Measurements from ENCODE around the gene CUZD1.

Gene CUZD1

DNA sequence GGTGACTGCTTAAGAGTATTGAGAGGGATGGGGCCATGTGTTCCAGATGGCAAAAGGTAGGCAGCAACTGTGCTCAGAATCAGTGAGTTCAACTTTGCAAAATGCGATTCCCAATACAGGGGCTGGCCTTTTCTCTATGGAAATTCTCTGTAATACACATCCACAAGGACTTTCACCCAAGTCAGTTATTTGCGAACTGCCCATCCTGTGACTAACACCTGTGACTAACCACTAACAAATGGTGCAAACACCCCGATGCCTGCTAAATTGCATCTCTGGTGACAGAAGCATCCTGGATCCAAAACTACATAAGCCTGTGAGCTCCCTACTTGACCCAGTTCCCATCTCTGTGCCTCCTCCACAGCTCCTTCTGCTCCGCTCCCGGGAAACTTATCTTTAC is 9.0 kb upstream of the CUZD1 start:
- DNase-seq, result no peak

DNA sequence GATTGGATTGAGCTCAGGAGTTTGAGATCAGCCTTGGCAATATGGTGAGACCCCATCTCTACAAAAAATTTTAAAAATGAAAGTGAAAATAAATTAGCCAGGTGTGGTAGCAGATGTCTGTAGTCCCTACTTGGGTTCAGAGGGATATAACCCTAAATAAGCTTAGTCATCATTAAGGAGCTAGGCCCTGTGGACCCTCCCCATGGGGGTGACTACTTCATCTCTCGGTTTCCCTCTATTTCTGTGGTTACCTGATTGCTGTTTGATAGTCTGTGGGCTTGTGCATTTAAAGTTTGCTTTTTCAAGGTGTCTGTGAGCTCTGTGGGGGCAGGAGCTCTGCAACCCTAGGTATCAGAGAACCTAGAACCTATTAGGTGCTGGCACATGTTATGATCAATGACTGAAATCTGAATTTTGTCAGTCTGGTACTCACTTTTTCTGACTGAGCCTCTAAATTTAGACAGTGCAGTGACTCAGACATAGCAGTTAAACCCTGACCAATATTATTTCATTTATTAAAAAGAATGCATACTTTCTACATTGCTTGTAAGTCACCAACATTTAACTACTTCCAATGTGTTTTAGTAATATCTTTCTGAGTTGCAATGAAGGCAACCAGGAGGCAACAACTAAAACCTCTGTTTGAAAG is 8.1 kb upstream of the CUZD1 start:
- DNase-seq, result no peak

DNA sequence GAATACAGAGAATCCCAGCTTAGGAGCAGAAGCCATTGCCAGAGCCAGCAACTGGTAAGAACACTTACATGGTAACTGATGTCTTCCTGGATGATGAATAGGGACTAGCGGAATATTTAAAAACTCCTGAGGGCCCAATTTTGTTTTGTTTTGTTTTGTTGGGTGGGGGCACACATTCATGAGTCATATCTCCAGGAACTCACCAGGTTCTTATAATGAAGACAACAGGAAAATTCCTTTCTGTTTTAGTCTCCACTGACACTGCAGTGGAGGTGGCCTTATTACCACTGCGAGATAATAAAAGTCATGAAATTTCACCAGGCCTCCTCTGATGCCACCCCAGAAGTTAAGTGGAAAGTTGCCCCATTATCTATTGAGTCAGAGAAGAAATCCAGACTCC is 6.6 kb upstream of the CUZD1 start:
- no peak for DNase-seq

DNA sequence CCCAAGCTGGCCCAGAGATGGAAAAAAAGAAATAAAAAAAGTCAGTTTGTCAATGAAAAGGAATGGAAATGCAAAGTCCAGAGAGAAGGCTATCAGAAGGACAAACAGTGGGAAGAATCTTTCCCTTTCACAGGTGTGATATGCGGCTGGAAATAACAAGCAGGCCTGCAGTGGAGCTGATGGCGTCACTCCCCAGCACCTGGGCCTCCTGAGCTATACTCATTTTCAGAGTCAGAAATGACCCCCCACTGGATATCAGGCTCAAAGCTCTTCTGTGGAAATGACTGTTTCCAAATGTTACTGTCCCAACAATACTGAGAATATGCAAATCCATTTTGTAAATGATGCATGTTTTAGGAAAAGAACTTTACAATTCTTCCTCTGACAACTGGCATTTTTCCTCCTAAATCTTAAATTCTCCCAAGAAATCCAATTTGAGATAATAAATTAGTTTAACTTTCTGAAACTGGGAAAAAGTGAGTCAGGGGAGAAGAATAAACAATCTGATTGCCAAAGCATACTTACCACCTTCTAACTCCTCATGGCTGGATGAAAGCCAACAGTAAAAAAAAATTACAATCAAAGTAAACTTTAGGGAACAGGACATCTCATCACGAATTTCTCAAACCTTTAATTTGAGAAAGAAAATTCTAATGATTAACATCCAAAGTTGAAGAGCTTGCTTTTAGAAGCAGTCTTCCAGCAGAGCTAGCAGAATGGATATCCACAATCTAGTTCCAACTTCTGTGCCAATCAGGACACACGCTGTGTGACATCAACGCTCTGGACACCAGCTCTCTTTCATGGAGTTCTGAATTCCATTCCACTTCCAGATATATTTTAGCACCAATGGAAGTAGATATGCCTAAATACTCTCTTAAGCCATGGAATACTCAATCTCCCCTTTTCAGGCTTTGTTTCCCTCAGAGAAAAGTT is 5.3 kb upstream of the CUZD1 start:
- no peak for DNase-seq

DNA sequence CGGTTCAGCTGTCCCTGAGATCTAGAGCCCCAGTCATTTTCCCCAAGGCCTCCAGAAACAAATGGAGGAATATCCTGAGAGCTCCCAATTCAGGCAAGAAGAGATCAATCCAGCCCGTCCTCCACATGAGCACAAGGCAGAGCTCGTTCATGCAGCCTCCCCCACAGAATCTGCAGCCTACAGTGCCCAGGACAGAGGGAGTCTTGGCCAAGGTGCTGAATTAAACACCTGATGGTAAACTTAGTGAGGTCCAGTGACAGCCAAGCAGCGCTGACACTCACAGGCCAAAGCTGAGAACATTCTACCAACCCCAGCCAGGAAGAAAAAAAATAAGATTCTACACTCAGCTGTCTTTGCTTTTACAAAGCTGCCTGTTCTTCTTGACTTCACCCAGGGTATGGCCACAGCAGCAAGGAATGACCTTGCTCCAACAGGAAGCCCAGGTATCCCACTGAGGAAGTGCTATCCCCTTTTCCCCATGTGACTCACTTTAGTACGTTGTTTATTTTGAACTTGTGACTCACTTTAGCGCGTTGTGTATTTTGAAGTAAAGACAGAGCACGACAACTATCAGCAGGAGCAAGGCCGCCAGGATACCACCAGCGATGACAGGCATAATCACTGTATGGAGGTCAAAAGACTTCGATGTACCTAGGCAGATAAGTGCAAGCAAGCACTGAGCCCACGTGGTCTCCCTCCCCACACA is 4.4 kb upstream of the CUZD1 start:
- no peak for DNase-seq

DNA sequence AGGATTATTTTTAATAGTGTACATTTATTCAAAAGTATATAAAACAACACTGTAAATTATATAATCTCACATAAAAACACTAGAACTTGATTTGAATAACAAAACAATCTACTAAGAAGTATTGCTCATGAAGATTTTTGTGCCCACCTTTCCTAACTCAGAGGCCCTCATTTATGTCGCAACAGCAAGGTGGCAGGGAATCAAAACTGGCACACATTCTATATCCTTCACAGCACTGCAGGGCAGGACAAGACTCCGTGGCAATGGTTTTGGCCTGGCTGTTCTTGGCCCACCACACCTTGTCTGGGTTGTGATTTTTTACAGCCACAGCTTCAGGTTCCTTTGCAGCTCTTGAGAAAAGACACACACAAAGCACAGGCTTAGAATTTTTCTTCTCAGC is 3.4 kb upstream of the CUZD1 start:
- DNase-seq, result no peak

DNA sequence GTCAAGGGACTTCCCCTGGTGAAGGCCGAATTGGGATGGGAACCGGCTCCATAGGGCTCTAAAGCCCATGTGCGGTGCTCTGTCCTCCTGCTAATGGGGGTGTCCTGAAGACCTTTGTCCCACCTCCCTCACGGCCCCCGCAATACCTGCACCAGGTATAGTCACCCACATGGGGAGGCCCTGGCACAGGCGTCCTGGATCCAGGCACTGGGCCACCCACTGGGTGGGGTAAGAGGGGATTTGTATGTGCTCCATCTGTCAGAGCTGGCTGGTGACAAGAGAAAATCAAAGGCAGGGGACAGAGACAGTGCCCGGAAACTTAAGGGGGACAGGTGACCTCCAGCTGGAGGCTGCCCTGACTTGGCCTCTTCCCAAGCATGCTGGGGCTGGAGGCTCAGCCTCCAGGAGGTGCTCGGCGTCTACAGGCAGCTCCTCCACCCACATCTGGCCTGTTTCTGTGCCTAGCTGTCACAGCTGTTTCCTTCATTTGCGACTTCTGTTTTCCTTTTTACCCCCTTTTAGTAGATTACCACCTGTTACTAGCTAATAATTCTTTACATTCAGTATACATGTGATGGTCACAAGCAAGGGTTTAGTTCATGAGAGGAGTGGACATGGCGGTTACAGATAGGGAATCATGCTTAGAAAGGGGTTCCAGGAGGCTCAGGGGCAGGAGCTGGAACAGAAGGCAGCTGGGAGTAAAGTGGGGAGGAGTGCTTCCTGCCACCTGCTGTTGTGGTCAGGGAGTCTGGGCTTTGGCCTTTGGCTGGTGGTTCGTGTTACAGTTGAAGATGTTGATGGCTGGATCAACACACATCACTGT is 2.3 kb upstream of the CUZD1 start:
- no peak for DNase-seq

DNA sequence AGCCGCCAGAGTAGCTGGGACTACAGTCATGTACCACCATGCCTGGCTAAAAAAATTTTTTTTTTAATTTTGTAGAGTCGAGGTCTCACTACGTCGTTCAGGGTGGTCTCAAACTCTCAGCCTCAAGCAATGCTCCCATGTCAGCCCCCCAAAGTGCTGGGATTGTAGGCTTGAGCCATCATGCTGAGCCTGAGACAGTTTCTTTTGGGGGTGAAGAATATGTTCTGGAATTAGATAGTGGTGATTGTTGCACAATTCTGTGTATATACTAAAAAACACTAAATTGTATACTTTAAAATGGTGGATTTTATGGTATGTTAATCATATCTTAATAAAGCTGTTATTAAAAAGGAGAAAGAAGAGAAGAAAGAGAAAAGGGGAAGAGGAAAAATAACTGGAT is 1.5 kb downstream of the CUZD1 start:
- DNase-seq, result no peak

DNA sequence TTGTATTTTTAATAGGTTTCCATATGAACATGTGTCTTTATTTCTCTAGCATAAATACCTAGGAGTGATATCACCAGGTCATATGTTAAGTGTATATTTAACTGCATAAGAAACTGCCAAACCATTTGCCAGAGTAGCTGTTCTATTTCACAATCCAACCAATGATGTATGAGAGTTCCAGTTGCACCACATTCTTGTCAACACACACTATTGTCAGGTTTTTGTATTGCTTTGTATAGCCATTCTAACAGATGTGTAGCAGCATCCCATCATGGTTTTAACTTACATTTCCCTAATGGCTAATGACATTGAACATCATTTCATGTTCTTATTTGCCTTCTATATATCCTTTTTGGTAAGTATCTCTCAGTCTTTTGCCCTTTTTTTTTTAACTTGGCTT is 4.1 kb downstream of the CUZD1 start:
- DNase-seq, result no peak

DNA sequence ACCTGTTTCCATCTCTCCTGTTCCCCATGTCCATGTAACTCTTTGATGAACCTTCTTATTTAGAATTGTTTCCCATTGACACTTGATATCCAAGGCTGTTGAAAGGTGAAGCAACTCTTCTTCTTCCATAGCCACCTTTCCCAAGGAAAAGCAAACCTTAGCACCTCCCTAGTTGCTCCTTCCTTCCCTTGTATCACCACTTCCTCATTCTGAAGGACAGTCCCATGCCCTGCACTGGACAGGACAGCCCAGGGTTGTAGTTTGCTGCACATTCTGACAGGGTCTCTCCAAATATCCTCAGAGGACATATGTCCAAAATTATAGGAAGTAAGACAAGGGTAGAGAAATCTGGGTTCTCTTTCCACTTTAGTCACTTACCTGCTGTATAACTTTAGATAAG is 6.2 kb downstream of the CUZD1 start:
- DNase-seq, result no peak

DNA sequence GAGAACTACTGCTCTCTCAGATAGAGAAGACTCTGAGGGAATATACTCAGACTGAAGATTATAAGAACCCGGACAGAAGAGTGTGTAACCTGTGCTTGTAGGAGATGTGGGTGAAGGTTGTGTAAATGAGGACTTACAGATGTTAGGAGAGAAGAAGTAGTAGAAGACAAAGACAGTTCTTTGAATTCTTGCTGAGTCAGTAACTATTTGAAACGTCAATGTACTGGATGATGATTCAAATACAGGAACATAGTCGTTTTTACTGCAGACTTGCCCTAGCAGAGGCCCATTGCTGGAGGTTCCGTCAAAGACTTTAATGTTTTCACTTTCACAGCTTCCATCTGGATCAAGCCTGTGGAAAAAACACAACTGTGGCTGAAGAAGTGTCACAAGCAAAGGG is 6.8 kb downstream of the CUZD1 start:
- no peak for DNase-seq

DNA sequence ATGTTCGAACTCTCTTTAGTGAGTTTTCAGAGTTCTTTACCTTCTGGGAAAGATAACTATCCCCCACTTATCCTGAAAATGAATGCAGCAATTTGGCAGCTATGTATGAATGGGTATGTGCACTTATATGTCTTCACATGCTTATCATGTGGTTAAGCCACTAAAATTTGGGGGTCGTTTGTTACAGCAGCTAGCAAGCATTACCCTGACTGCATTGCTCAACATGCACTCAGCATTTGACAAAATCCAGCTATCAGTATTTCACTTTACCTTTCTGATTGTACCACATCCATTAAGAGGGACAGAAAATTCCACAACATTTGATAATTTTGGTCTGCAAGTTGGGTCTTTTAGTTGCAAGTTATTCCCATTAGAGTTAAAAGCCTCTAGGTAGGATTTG is 9.7 kb downstream of the CUZD1 start:
- no peak for DNase-seq

DNA sequence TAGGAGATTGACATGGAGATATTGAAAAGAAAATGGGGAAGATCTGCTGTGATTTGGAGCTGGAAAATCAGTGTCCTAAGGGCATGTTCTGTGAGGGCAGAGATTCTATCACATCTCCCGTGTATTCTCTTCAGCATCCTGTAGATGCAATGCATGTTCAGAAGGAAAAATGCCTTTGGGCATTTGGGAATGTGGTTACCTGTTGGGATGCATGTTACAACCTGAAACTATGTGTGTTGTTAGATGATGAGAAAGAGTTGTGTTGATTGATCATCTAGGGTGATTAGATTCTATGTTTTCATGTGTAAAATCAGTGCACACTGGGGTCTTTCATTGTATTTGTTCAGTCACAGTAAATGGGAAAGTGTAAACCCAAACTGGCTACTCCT is 14.7 kb downstream of the CUZD1 start:
- no peak for DNase-seq

DNA sequence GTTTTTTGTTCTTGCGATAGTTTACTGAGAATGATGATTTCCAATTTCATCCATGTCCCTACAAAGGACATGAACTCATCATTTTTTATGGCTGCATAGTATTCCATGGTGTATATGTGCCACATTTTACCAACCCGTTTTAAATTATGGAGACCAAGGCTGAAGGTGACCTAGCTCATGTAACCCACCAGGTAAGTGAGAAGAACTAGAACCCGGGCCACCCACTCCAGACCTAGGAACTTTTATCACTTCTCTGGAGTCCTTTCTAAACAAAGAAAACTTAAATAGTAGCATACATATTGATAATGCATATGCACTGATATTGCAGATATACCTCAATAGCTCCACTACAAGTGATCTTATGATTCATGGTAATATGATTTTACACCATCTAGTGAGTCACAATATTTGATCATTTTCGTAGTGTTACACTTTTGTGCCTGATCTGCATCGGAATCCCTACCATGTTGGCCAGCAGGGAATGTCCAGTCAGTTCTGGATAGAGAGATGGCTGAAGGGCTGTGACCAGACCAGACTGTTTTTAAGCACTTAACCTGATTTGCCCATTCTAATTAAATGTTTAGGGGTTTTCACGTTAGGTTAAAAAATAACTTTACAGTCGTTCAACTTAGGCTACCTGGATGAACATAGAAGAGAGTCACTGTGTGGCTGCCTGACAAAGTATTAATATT is 15.2 kb downstream of the CUZD1 start:
- DNase-seq, result no peak

DNA sequence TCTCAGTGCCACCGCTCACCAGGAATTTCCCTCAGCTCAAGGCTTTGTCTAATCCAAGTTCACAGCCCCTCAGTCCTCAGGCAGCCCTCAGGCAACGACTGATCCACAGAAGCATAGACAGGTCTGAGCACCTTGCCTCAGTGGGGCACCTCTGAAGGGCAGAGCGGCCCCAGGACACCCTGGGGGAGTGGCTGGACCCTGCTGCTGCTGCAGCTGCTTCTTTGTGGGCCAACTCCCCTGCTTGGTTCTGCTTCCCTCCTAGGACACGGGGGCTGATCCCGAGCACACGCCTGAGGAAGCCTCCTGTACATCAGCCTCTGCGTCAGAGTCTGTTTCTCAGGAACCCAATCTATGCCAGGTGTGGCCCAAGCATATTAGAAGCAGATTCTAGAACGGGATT is 16.2 kb downstream of the CUZD1 start:
- DNase-seq, result no peak

DNA sequence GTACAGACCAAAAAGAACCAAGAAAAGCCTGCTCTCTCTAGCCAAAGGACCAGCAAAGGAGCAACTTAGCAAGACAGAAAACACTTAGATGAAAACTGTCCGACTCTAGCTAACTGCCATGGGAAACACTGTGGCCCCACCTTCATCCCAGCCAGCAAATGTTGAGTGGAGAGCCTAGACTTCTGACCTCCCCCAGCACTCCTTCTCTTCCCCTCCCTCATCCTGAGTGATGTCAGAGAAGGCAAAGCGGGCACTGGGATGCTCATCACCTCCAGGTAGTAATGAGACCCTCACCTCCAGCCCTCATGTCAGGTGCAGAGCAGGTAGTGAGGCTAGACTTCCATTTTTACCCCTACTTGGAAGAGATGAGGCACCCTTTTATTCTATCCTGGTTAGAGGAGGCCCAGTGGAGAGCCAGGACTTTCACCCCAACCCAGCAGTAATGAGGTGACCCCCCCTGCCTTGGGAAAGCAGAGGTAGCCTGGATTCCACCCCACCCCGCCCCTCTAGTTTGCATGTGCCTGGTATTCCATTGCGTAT is 16.9 kb downstream of the CUZD1 start:
- DNase-seq, result no peak

DNA sequence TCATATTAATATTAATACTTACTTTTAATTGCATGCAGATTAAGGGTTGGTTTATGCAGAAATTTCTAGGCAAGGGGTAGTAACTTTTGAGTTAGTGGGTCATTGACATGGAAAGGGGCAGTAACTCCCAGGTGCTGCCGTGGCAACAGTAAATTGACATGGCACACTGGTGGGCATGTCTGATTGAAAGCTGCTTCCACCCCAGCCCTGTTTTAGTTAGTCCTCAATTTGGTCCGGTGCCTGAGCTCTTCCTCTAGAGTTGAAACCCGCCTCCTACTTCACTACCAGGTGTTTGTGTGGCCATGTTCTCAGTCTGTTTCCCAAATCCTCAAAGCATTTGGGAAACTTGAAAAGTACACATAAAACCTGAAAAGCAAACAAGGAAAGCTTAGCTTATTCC is 18.4 kb downstream of the CUZD1 start:
- DNase-seq, result no peak

DNA sequence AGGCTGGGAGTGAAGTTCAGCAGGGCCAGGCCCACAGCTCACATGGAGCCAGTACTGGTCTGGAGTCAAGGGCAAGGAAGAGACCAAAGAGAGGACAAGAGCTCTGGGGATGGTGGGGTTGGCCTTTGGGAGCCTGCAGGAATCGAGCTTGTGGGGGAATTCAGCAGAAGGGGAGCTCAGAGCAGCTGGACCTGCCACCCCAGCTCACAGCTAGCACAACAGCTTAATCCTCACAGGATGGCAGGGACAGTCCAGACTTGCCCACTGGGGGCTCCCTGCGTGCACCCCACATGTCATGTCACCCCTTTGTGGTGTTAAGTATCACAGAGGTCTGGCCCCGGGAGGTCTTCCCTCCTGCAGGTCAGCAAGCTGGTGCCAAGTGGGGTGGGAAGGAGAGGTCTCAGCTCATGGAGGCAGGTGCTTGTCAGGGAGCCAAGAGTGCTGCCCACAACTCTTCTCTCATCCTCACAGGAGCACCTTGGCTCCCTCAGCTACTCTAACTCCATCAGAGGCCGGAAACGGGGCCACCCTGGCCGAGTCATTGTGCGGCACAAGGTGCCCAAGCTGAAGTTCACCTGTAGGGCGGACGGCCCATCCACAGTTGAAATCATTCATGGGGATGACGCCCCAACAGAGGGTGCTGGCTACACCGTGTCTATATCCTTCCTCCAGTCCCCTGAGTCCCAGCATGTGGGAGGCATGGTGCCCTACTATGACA is 22.5 kb downstream of the CUZD1 start:
- DNase-seq, result no peak

DNA sequence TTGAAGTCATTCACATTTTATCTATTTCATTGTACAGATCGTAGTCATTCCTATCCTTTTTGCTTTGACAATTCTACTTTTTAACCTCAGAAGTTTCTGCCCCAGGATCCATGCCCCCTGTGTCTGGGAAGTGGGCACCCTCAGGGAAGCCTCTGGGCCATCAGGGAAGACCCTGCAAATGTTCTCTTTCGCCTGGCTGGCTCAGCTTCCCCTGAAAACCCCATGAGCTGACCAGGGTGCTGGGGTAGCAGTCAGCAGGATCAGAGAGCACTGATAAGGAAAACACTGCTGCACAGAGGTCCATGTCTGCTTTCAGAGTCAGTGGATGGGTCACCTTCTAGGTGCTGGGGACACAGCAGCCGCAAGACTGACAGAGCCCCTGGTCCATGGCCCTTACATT is 23.8 kb downstream of the CUZD1 start:
- DNase-seq, result no peak

DNA sequence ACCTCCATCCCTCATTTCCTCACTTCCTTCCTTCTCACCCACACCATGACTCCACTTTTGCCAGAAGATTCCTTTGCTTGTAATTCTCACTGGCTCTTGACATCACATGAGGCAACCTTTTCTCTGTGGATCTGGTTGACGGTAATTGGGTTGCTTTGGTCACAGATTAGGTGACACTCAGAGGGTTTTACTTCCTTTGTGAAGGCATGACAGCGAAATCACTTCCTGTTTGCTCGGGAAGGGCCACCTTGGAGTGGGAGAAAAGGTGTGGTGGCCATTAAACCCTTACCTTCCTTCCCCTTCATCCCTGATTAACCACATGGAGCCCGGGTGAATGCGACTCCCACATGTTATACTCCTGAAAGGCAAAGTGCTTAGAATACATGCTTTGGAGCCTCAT is 30.2 kb downstream of the CUZD1 start:
- no peak for DNase-seq

DNA sequence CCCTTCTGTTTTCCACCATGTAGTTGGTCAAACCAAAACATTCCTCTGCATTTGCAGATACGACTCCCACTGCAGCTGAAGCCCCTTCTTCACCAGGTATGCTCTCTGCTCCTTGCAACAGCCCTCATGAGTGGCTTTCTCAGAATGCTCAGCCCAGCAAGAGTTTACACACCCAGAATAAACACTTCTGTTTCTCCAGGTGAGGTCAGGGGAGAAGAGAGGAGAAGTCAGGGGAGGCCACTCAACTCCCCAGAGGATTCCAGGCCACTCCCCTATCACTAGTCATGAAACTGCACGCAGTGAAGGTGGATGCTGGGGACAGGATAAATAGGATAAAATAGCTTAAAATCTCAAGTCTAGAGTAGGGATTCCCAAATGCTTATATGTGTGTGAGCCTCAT is 31.2 kb downstream of the CUZD1 start:
- no peak for DNase-seq

DNA sequence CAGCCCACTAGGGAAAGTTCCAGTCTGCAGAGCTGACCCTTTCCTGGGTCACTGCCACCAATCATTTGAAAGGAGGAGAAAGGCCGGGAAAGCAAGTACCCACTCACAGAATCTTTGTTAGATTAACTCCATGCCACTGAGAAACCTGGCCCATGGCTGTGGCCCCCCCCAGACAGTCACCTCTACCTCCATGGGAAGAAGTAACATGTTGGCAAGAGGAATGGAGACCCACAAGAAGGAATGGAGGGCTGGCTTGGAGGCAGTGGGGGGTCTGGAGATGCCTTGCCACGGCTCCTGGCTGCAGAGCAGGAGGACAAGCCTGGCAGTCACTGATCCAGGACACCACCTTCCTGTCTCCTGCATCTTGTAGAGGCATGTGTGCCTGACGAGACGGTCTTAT is 32.9 kb downstream of the CUZD1 start:
- no peak for DNase-seq

Measured in activated CD4-positive, alpha-beta T cell treated with anti-CD3 and anti-CD28 coated beads for 1 hour (primary cell).